ENCODE measurements around the gene FIBP.
A peak's percentile ranks its signal among the peaks of the same experiment; 100 is the strongest.

Gene FIBP

GRCh38 chr11:65860278-65861164 is 27.8 kb downstream of the FIBP start, which contains the start of gene MUS81:
TSS of gene MUS81 (plus strand) at chr11:65860433. CDS start at chr11:65860754, 321 bp downstream.
- peak; percentile 78 for DNase-seq (ENCODE audit: extremely low spot score)
- ChIA-PET POLR2A (interaction anchor here (0.7 to 17.2 kb wide), 25 partner anchors 9 to 485 kb away, joined by 3 to 289 read pairs (median 6); partner anchors contain the start of genes BANF1, CCDC85B, CTSW and EIF1AD), CTCF (interaction anchor here (0.6 to 3.7 kb wide), 26 partner anchors 8 to 437 kb away, joined by 3 to 59 read pairs (median 4); partner anchors contain the start of genes BANF1, CCDC85B, EIF1AD and FIBP)
- TF ChIP-seq NFRKB (IDR thresholded peaks at IDR 0.05) (no peak), L3MBTL2 (conservative IDR thresholded peaks at IDR 0.05) (0 out of 2 replicates have a peak, but pooled peaks have one; percentile 28), PKNOX1 (IDR thresholded peaks at IDR 0.05) (peak; percentile 85)

GRCh38 chr11:65859812-65860277 is 28.4 kb downstream of the FIBP start:
- ChIA-PET CTCF (interaction anchor here (0.6 to 3.7 kb wide), 26 partner anchors 9 to 438 kb away, joined by 3 to 59 read pairs (median 4); partner anchors contain the start of genes BANF1, CCDC85B, EIF1AD and FIBP), POLR2A (interaction anchor here (0.7 to 17.2 kb wide), 28 partner anchors 10 to 486 kb away, joined by 3 to 289 read pairs (median 6); partner anchors contain the start of genes BANF1, CCDC85B, CTSW and EIF1AD)
- DNase-seq (ENCODE audit: extremely low spot score) = no peak
- TF ChIP-seq L3MBTL2 (conservative IDR thresholded peaks at IDR 0.05) (peak; percentile 58), HDGF (IDR thresholded peaks at IDR 0.05; ENCODE audit: borderline replicate concordance) (no peak)

GRCh38 chr11:65859095-65859811 is 29.0 kb downstream of the FIBP start:
- TF ChIP-seq FOXM1 (IDR thresholded peaks at IDR 0.05; ENCODE audit: borderline replicate concordance) (0 out of 2 replicates have a peak, but pooled peaks have one; percentile 24), ELF4 (IDR thresholded peaks at IDR 0.05) (peak; percentile 70), HDGF (IDR thresholded peaks at IDR 0.05; ENCODE audit: borderline replicate concordance) (no peak)
- POLR2A ChIA-PET = interaction anchor here (0.7 to 17.2 kb wide), 27 partner anchors 10 to 486 kb away, joined by 3 to 289 read pairs (median 5); partner anchors contain the start of genes BANF1, CCDC85B, CTSW and EIF1AD
- CTCF ChIA-PET = interaction anchor here (0.7 to 3.7 kb wide), 18 partner anchors 9 to 362 kb away, joined by 3 to 59 read pairs (median 4); partner anchors contain the start of genes BANF1, CCDC85B, EIF1AD and FIBP
- peak; percentile 87 for DNase-seq (ENCODE audit: extremely low spot score)

GRCh38 chr11:65858681-65859087 is 29.6 kb downstream of the FIBP start:
- TF ChIP-seq ZNF384 (IDR thresholded peaks at IDR 0.05) = no peak
- TF ChIP-seq LEF1 (IDR thresholded peaks at IDR 0.05; ENCODE audit: borderline replicate concordance) = no peak
- TF ChIP-seq HDGF (IDR thresholded peaks at IDR 0.05; ENCODE audit: borderline replicate concordance) = no peak
- TF ChIP-seq L3MBTL2 (conservative IDR thresholded peaks at IDR 0.05) = peak; percentile 5; the same call in 1 of the 2 replicates
- ChIA-PET POLR2A (interaction anchor here (0.6 to 17.2 kb wide), 22 partner anchors 8 to 736 kb away, joined by 3 to 289 read pairs (median 4); partner anchors contain the start of genes BANF1, CCDC85B, CTSW and EIF1AD), CTCF (interaction anchor here (1.3 to 3.7 kb wide), 3 partner anchors 8 to 114 kb away, joined by 3 to 59 read pairs (median 19); partner anchors contain the start of genes CCDC85B and FIBP)
- DNase-seq (ENCODE audit: extremely low spot score) = no peak

GRCh38 chr11:65857853-65858680 is 30.2 kb downstream of the FIBP start, which contains the start of gene CFL1:
TSS of gene CFL1 (minus strand) at chr11:65858180. CDS start at chr11:65858099, 81 bp downstream.
- DNase-seq (ENCODE audit: extremely low spot score) = peak; percentile 85
- TF ChIP-seq L3MBTL2 (conservative IDR thresholded peaks at IDR 0.05) (peak; percentile 74), CTBP1 (IDR thresholded peaks at IDR 0.05; ENCODE audit: borderline replicate concordance) (no peak), FOXK2 (IDR thresholded peaks at IDR 0.05) (no peak), LEF1 (IDR thresholded peaks at IDR 0.05; ENCODE audit: borderline replicate concordance) (peak; percentile 91; the same call in 1 of the 2 replicates), ARNT (IDR thresholded peaks at IDR 0.05) (peak; percentile 96), PKNOX1 (IDR thresholded peaks at IDR 0.05) (no peak), ELF4 (IDR thresholded peaks at IDR 0.05) (peak; percentile 95), BHLHE40 (IDR thresholded peaks at IDR 0.05; ENCODE audit: borderline replicate concordance) (no peak), HDGF (IDR thresholded peaks at IDR 0.05; ENCODE audit: borderline replicate concordance) (no peak), FOXA1 (IDR thresholded peaks at IDR 0.05) (no peak), SUZ12 (IDR thresholded peaks at IDR 0.05) (no peak), TARDBP (IDR thresholded peaks at IDR 0.05) (no peak), SP1 (IDR thresholded peaks at IDR 0.05) (no peak), NFRKB (IDR thresholded peaks at IDR 0.05) (no peak), FOXM1 (IDR thresholded peaks at IDR 0.05; ENCODE audit: borderline replicate concordance) (peak; percentile 44; the same call in 1 of the 2 replicates), ZNF384 (IDR thresholded peaks at IDR 0.05) (no peak)
- CTCF ChIA-PET = interaction anchor here (3.7 kb wide), 1 partner anchor 31 kb away, joined by 59 read pairs; the partner anchor contains the start of genes CCDC85B and FIBP
- POLR2A ChIA-PET = interaction anchor here (0.6 to 17.2 kb wide), 16 partner anchors 9 to 737 kb away, joined by 3 to 289 read pairs (median 4); partner anchors contain the start of genes CCDC85B, CTSW, FAM89B and FIBP

Measured in HEK293T (cell line).